Neural progenitor cell (in vitro differentiated cells): Measurements from ENCODE around the gene SLAMF6. TPM values are rescaled to one million over a fixed set of nuclear protein-coding genes. Genes with fewer than 3 reads are reported as not detected.
A peak's percentile ranks its signal among the peaks of the same experiment; 100 is the strongest.

Experiments
- DNase-seq: peaks from one replicate; pipeline ENCODE4 v3.0.0-alpha.2; 2016; ENCODE audit warnings: low spot score
- H2AFZ ChIP-seq: fragments of 200-600 bp; sonication (generic); replicated peaks from 2 replicates; pipeline ENCODE4 v1.6.1; 2016; ENCODE audit warnings: antibody characterized with exemption
- H3F3A ChIP-seq: fragments of 200-600 bp; sonication (generic); 2 replicates; pipeline ENCODE4 v1.6.1; 2016; ENCODE audit warnings: antibody characterized with exemption, low read depth
- H3K27ac ChIP-seq: fragments of 200-600 bp; sonication (generic); 2 replicates; pipeline ENCODE4 v1.5.1; 2016; ENCODE audit warnings: mild to moderate bottlenecking
- H3K27me3 ChIP-seq: fragments of 200-600 bp; sonication (generic); 2 replicates; pipeline ENCODE4 v1.6.1; 2016; ENCODE audit warnings: mild to moderate bottlenecking, moderate library complexity
- H3K36me3 ChIP-seq: fragments of 200-600 bp; sonication (generic); 2 replicates; pipeline ENCODE4 v1.5.1; 2016
- H3K4me1 ChIP-seq: fragments of 200-600 bp; sonication (generic); 2 replicates; pipeline ENCODE4 v1.6.1; 2016; ENCODE audit warnings: mixed run types
- H3K4me2 ChIP-seq: fragments of 200-600 bp; sonication (generic); 2 replicates; pipeline ENCODE4 v1.6.1; 2016
- H3K4me3 ChIP-seq: fragments of 200-600 bp; sonication (generic); 2 replicates; pipeline ENCODE4 v1.5.1; 2016
- H3K79me2 ChIP-seq: fragments of 200-600 bp; sonication (generic); 2 replicates; pipeline ENCODE4 v1.6.1; 2016; ENCODE audit warnings: low read depth
- H3K9ac ChIP-seq: fragments of 200-600 bp; sonication (generic); 2 replicates; pipeline ENCODE4 v1.6.1; 2016
- H3K9me3 ChIP-seq: fragments of 200-600 bp; sonication (generic); 2 replicates; pipeline ENCODE4 v1.5.1; 2016; ENCODE audit warnings: low read depth
- H4K20me1 ChIP-seq: fragments of 200-600 bp; sonication (generic); 2 replicates; pipeline ENCODE4 v1.6.1; 2016; ENCODE audit warnings: low read depth
- H3K27ac Mint-ChIP-seq: 3 replicates; pipeline ENCODE4 v1.8.0; 2021; ENCODE audit warnings: mixed read lengths
- H3K27me3 Mint-ChIP-seq: 2 replicates; pipeline ENCODE4 v1.8.0; 2022; ENCODE audit warnings: low read depth, mild to moderate bottlenecking, inconsistent platforms, moderate library complexity, mixed read lengths; ENCODE audit not compliant: insufficient read depth
- H3K36me3 Mint-ChIP-seq: 3 replicates; pipeline ENCODE4 v1.8.0; 2021; ENCODE audit warnings: mixed read lengths
- H3K4me1 Mint-ChIP-seq: 3 replicates; pipeline ENCODE4 v1.8.0; 2021; ENCODE audit warnings: mixed read lengths
- H3K4me3 Mint-ChIP-seq: 3 replicates; pipeline ENCODE4 v1.8.0; 2021; ENCODE audit warnings: mild to moderate bottlenecking, moderate library complexity, mixed read lengths
- H3K9me3 Mint-ChIP-seq: 3 replicates; pipeline ENCODE4 v1.8.0; 2020; ENCODE audit warnings: mixed read lengths
- CTCF ChIP-seq: fragments of 200-600 bp; sonication (generic); IDR thresholded peaks from 2 replicates; pipeline ENCODE4 v1.5.1; 2017; ENCODE audit warnings: antibody characterized with exemption, mild to moderate bottlenecking
- EZH2 ChIP-seq: fragments of 200-600 bp; sonication (generic); IDR thresholded peaks from 2 replicates; pipeline ENCODE4 v1.6.1; 2017; ENCODE audit warnings: antibody characterized with exemption, mild to moderate bottlenecking, moderate library complexity
- EZH2phosphoT487 ChIP-seq: fragments of 200-600 bp; sonication (generic); IDR thresholded peaks from 2 replicates; pipeline ENCODE4 v1.6.1; 2017; ENCODE audit warnings: antibody characterized with exemption
- total RNA-seq: library from RNA; depleted of rRNA; stranded (reverse); fragments of >200 nt; gene quantifications from 2 replicates; pipeline ENCODE4 v1.2.3, GENCODE V29; 2015; ENCODE audit warnings: low replicate concordance

SLAMF6 gene
- total RNA-seq, 1 donor from 2014 or later, result not detected

GRCh38 chr1:160459687-160460086 is 63.4 kb downstream of the SLAMF6 start:
- H3F3A ChIP-seq, result no peaks in the 10 kb centered on the region
- H3K36me3 ChIP-seq, result no peaks in the 10 kb centered on the region
- no peak overlapping the region for H3K4me2 ChIP-seq
- no peak overlapping the region for H2AFZ ChIP-seq
- Mint-ChIP-seq H3K4me1 (peaks cover 3% of the 10 kb centered on the region), H3K36me3 (no peaks in the 10 kb centered on the region), H3K27ac (no peak overlapping the region), H3K9me3 (no peaks in the 10 kb centered on the region), H3K4me3 (no peak overlapping the region), H3K27me3 (no peaks in the 10 kb centered on the region)
- no peaks in the 10 kb centered on the region for H3K9me3 ChIP-seq
- H3K4me3 ChIP-seq, result no peak overlapping the region
- H3K27me3 ChIP-seq, result no peaks in the 10 kb centered on the region
- TF ChIP-seq EZH2phosphoT487 (no peak), CTCF (no peak), EZH2 (no peak)
- no peaks in the 10 kb centered on the region for H4K20me1 ChIP-seq
- H3K27ac ChIP-seq, result no peak overlapping the region
- no peak for DNase-seq
- H3K4me1 ChIP-seq, result peaks cover 22% of the 10 kb centered on the region
- no peak overlapping the region for H3K9ac ChIP-seq
- no peaks in the 10 kb centered on the region for H3K79me2 ChIP-seq

- Mint-ChIP-seq H3K36me3 (no peaks in the 10 kb centered on the region), H3K9me3 (no peaks in the 10 kb centered on the region), H3K4me3 (no peak overlapping the region), H3K27ac (peak overlapping the region; percentile 31), H3K27me3 (no peaks in the 10 kb centered on the region), H3K4me1 (peaks cover 3% of the 10 kb centered on the region)
- Histone ChIP-seq H3K27me3 (no peaks in the 10 kb centered on the region), H3K4me1 (peaks cover 22% of the 10 kb centered on the region), H3K27ac (no peak overlapping the region), H3K4me3 (no peak overlapping the region), H3K4me2 (no peak overlapping the region), H3K36me3 (no peaks in the 10 kb centered on the region), H3K79me2 (no peaks in the 10 kb centered on the region), H2AFZ (peak overlapping the region; percentile 13), H4K20me1 (no peaks in the 10 kb centered on the region), H3K9ac (no peak overlapping the region), H3K9me3 (no peaks in the 10 kb centered on the region), H3F3A (no peaks in the 10 kb centered on the region)
- TF ChIP-seq CTCF (no peak), EZH2phosphoT487 (no peak), EZH2 (no peak)
- peak; percentile 18 for DNase-seq
Measured at GRCh38 chr1:160459056-160459455, 64.0 kb downstream of the SLAMF6 start.

GRCh38 chr1:160455153-160455517 is 67.9 kb downstream of the SLAMF6 start:
- no peak overlapping the region for H3K4me2 ChIP-seq
- no peak overlapping the region for H3K4me3 Mint-ChIP-seq
- no peaks in the 10 kb centered on the region for H3K36me3 Mint-ChIP-seq

More at GRCh38 chr1:160455153-160455517, 67.9 kb downstream of the SLAMF6 start:
- no peaks in the 10 kb centered on the region for H3K27me3 ChIP-seq
- no peaks in the 10 kb centered on the region for H4K20me1 ChIP-seq
- H3K9me3 ChIP-seq, result no peaks in the 10 kb centered on the region
- H2AFZ ChIP-seq, result no peak overlapping the region
- H3K27me3 Mint-ChIP-seq, result no peaks in the 10 kb centered on the region
- no peaks in the 10 kb centered on the region for H3K9me3 Mint-ChIP-seq
- peaks cover 3% of the 10 kb centered on the region for H3K4me1 Mint-ChIP-seq
- no peak for DNase-seq
- TF ChIP-seq EZH2, result no peak
- TF ChIP-seq EZH2phosphoT487, result no peak
- TF ChIP-seq CTCF, result no peak
- no peak overlapping the region for H3K27ac ChIP-seq
- H3K4me3 ChIP-seq, result no peak overlapping the region
- peaks cover 16% of the 10 kb centered on the region for H3K4me1 ChIP-seq
- H3K9ac ChIP-seq, result no peak overlapping the region
- no peak overlapping the region for H3K27ac Mint-ChIP-seq
- no peaks in the 10 kb centered on the region for H3K36me3 ChIP-seq
- H3F3A ChIP-seq, result no peaks in the 10 kb centered on the region
- H3K79me2 ChIP-seq, result no peaks in the 10 kb centered on the region
